ENCODE data around the gene HCRTR1.

The HCRTR1 gene

GRCh38 chr1:31666263-31666963, 48.9 kb downstream of the HCRTR1 start:
- no peak for DNase-seq (ENCODE audit: low read depth in 2 of 2, low spot score in 1 of 2)

- DNase-seq (ENCODE audit: low read depth in 2 of 2, low spot score in 1 of 2), result no peak
Observed at GRCh38 chr1:31667065-31667785, 49.7 kb downstream of the HCRTR1 start.

GRCh38 chr1:31668303-31668883, 50.9 kb downstream of the HCRTR1 start:
- DNase-seq (ENCODE audit: low read depth in 2 of 2, low spot score in 1 of 2), result no peak

- no peak for DNase-seq (ENCODE audit: low read depth in 2 of 2, low spot score in 1 of 2)
Observed at GRCh38 chr1:31669433-31669785, 51.9 kb downstream of the HCRTR1 start.

GRCh38 chr1:31669786-31670592, 52.5 kb downstream of the HCRTR1 start:
- DNase-seq (ENCODE audit: low read depth in 2 of 2, low spot score in 1 of 2), result no peak

GRCh38 chr1:31670593-31670964, 53.1 kb downstream of the HCRTR1 start:
- no peak for DNase-seq (ENCODE audit: low read depth in 2 of 2, low spot score in 1 of 2)

- no peak for DNase-seq (ENCODE audit: low read depth in 2 of 2, low spot score in 1 of 2)
Observed at GRCh38 chr1:31671147-31671546, 53.7 kb downstream of the HCRTR1 start.

GRCh38 chr1:31671561-31672201, 54.2 kb downstream of the HCRTR1 start:
- no peak for DNase-seq (ENCODE audit: low read depth in 2 of 2, low spot score in 1 of 2)

GRCh38 chr1:31672986-31673385, 55.5 kb downstream of the HCRTR1 start:
- DNase-seq (ENCODE audit: low read depth in 2 of 2, low spot score in 1 of 2), result no peak

GRCh38 chr1:31673433-31673832, 55.9 kb downstream of the HCRTR1 start:
- no peak for DNase-seq (ENCODE audit: low read depth in 2 of 2, low spot score in 1 of 2)

- DNase-seq (ENCODE audit: low read depth in 2 of 2, low spot score in 1 of 2), result no peak
Observed at GRCh38 chr1:31674626-31675025, 57.1 kb downstream of the HCRTR1 start.

GRCh38 chr1:31675161-31675560, 57.7 kb downstream of the HCRTR1 start:
- DNase-seq (ENCODE audit: low read depth in 2 of 2, low spot score in 1 of 2), result no peak

GRCh38 chr1:31675756-31676155, 58.3 kb downstream of the HCRTR1 start:
- DNase-seq (ENCODE audit: low read depth in 2 of 2, low spot score in 1 of 2), result no peak
